HG03571 (cell line): ENCODE data around the gene DCC.

Experiments
- ATAC-seq: cut with Tn5 transposase; IDR thresholded peaks from one replicate; pipeline ENCODE4 v1.9.1; 2021; ENCODE audit not compliant: unreplicated experiment

The DCC gene

GRCh38 chr18:53544917-53545316, 1204.9 kb downstream of the DCC start:
- ATAC-seq, result no peak

- ATAC-seq, result no peak
Measured at GRCh38 chr18:53551868-53552426, 1212.0 kb downstream of the DCC start.

GRCh38 chr18:53553030-53553429, 1213.0 kb downstream of the DCC start:
- no peak for ATAC-seq

GRCh38 chr18:53556450-53556849, 1216.5 kb downstream of the DCC start:
- ATAC-seq, result no peak

GRCh38 chr18:53560546-53560945, 1220.5 kb downstream of the DCC start:
- no peak for ATAC-seq

- ATAC-seq, result no peak
Measured at GRCh38 chr18:53566626-53567025, 1226.6 kb downstream of the DCC start.

- no peak for ATAC-seq
Measured at GRCh38 chr18:53567929-53568574, 1228.1 kb downstream of the DCC start.
